C4-2B (cell line): Measurements from ENCODE around the gene ARHGAP42.

ENCODE experiments used
- ZFX ChIP-seq: fragments of 450-650 bp; IDR thresholded peaks from 2 replicates; pipeline ENCODE4 v1.6.1; 2017
- TF ChIP-seq, protein P1 (sequence below): fragments of 450-650 bp; conservative IDR thresholded peaks from 2 replicates; pipeline ENCODE4 v1.5.1; 2017; ENCODE audit warnings: mild to moderate bottlenecking

DNA sequence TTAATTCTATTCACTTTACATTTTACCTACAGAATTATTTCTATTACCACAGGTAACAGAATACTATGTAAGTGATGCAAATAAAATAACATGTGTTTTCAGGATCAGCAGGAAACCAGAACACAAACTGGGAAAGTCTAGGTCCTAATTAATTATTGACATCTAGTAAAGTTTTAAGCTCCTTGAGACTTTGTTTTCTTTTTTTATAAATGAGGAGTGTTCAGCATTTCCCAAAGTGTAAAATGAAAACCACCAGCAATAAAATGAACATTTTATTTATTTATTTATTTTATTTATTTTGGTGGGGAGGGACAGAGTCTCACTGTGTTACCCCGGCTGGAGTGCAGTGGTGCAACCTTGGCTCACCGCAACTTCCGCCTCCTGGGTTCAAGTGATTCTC, 123.6 kb downstream of the ARHGAP42 start:
- TF ChIP-seq, protein P1, sequence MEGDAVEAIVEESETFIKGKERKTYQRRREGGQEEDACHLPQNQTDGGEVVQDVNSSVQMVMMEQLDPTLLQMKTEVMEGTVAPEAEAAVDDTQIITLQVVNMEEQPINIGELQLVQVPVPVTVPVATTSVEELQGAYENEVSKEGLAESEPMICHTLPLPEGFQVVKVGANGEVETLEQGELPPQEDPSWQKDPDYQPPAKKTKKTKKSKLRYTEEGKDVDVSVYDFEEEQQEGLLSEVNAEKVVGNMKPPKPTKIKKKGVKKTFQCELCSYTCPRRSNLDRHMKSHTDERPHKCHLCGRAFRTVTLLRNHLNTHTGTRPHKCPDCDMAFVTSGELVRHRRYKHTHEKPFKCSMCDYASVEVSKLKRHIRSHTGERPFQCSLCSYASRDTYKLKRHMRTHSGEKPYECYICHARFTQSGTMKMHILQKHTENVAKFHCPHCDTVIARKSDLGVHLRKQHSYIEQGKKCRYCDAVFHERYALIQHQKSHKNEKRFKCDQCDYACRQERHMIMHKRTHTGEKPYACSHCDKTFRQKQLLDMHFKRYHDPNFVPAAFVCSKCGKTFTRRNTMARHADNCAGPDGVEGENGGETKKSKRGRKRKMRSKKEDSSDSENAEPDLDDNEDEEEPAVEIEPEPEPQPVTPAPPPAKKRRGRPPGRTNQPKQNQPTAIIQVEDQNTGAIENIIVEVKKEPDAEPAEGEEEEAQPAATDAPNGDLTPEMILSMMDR, result no peak
- no peak for TF ChIP-seq ZFX
